GM13977 (cell line): ENCODE data around the gene COX10.
"Not testable (repeated sequence)": the region's sequence is repeated elsewhere in the genome, so short reads cannot be mapped to it uniquely, and the experiment has no call there.

Experiments used
- DNase-seq: peaks from one replicate; pipeline ENCODE4 v3.0.0; 2012; ENCODE audit warnings: low spot score
- CTCF ChIP-seq: IDR thresholded peaks from 2 replicates; pipeline ENCODE4 v1.5.1; 2012; ENCODE audit warnings: mild to moderate bottlenecking, control low read depth; ENCODE audit not compliant: insufficient read depth; ENCODE audit errors: extremely low read depth, missing control alignments
- in situ Hi-C: fragments of 300-500 bp; cut with MboI; formaldehyde crosslinking; loops from one replicate; pipeline ENCODE4 v1.12.0; 2022; ENCODE audit warnings: low sequenced_read_pairs, low pct_unique_long_range_greater_than_20kb, mixed read lengths, inconsistent platforms; ENCODE audit not compliant: unreplicated experiment

COX10 gene

GRCh38 chr17:14161419-14161818, 92.1 kb downstream of the COX10 start:
- DNase-seq = no peak
- in situ Hi-C loops = no loop called here
- no peak for TF ChIP-seq CTCF

DNA sequence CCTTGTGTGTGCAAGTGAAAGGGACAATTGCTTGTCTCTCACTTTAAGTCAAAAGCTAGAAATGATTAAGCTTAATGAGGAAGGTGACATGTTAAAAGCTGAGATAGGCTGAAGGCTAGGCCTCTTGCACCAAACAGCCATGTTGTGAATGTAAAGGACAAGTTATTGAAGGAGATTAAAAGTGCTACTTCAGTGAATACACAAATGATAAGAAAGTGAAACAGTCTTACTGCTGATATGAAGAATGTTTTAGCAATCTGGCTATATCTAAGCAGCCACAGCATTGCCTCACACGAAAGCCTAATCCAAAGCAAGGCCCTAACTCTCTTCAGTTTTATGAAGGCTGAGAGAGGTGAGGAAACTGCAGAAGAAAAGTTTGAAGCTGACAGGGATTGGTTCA, 96.3 kb downstream of the COX10 start:
- in situ Hi-C loops = no loop called here
- no peak for DNase-seq
- no peak for TF ChIP-seq CTCF

DNA sequence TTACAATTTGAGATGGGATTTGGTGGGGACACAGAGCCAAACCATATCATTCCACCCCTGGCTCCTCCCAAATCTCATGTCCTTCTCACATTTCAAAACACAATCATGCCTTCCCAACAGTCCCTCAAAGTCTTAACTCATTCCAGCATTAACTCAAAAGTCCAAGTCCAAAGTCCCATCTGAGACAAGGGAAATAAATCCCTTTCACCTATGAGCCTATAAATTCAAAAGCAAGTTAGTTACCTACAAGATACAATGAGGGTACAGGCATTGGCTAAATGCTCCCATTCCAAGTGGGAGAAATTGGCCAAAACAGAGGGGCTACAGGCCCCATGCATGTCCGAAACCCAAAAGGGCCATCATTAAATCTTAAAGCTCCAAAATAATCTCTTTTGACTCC, 98.5 kb downstream of the COX10 start:
- DNase-seq, in situ Hi-C loops: not testable (repeated sequence)

DNA sequence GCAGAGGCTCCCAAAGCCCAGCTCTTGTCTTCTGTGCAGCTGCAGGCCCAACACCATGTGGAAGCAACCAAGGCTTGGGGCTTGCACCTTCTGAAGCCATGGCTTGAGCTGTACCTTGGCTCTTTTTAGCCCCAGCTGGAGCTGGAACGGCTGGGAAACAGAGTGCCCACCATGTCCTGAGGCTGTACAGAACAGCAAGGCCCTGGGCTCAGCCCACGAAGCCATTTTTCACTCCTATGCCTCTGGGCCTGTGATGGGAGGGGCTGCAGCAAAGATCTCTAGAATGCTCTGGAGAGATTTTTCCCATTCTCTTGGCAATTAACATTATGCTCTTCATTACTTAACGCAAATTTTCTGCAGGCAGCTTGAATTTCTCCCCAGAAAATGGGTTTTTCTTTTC, 99.3 kb downstream of the COX10 start:
- DNase-seq = no peak
- TF ChIP-seq CTCF = no peak
- in situ Hi-C loops = no loop called here

- no peak for TF ChIP-seq CTCF
- in situ Hi-C loops = no loop called here
Observed at GRCh38 chr17:14169287-14169686, 100.0 kb downstream of the COX10 start.

DNA sequence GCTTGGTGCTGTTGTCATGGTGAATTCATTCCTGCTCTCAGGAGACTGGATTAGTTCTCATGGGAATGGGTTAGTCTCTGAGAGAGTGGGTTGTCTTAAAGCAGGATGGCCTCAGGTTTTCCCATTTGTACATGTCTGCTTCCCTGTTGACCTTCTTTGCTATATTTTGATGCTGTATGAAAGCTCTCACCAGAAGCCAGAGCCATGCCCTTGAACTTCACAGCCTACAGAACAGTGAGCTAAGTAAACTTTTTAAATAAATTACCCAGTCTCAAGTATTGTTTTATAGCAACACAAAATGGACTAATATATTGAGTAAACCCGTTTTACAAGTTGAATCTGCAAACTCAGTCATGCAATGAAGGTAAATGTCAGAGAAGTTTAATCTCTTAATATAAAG, 100.6 kb downstream of the COX10 start:
- in situ Hi-C loops = no loop called here
- TF ChIP-seq CTCF = no peak

More at GRCh38 chr17:14169287-14169686, 100.0 kb downstream of the COX10 start:
- DNase-seq = no peak

DNA sequence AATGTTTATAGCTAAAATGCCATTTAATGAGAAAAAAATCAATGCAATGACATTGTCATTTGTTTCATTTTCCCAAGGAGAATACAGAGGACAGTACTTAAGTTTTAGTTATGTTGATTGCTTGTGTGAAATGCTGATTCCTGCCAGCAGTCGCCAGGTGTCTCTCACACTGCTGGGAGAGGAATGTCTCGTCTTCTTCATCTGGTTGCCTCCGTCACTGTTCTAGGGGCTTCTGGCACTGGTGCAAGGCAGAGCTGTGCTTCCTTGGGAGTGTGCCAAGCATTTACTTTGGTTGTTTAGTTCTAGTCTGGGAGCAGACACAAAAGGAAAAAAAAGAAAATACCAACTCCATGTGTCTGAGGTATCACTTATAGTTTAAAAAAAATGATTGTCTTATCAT, 107.7 kb downstream of the COX10 start:
- DNase-seq, in situ Hi-C loops: not testable (repeated sequence)

More for the DNA sequence above, 100.6 kb downstream of the COX10 start:
- no peak for DNase-seq

- DNase-seq, in situ Hi-C loops: not testable (repeated sequence)
Observed at GRCh38 chr17:14177801-14178200, 108.5 kb downstream of the COX10 start.

DNA sequence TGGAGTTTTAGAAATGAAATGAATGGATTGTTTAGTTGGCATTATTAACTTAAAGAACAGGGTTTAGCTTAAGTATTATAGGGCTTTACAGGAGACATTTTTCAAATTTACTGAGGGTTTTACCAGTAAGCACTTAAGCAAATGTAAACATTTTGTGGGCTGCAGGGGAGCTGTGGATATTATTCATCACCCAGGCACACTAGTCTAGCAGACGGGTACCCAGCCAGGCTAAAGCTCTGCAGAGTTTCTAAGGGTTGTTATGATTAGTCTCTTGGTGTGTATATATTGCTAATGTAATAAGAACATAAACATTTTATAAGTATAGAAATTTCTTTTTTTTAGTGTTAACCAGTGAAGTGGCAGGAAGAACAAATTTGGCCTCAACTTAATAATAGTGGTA, 110.6 kb downstream of the COX10 start:
- DNase-seq, in situ Hi-C loops: not testable (repeated sequence)

DNA sequence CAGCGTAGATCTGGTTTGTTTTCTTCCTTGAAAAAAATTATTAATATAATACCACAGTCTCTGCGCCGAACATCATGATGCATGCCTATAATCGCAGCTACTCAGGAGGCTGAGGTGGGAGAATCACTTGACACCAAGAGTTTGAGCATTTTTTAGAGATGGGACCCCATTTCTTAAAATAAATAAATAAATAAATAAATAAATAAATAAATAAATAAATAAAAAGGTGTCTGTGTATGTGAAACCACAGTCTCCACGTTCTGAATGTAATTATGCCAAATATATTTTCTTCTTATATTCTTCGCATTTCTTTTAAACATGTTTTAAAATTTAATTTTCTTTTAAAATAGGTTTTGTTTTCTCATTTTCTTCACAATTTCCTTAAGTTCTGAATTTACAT, 112.8 kb downstream of the COX10 start:
- in situ Hi-C loops, DNase-seq: not testable (repeated sequence)

- in situ Hi-C loops = not testable (repeated sequence)
Observed at GRCh38 chr17:14184536-14184935, 115.2 kb downstream of the COX10 start.

GRCh38 chr17:14186443-14186842, 117.1 kb downstream of the COX10 start:
- in situ Hi-C loops, DNase-seq: not testable (repeated sequence)

More at GRCh38 chr17:14184536-14184935, 115.2 kb downstream of the COX10 start:
- not testable (repeated sequence) for DNase-seq

DNA sequence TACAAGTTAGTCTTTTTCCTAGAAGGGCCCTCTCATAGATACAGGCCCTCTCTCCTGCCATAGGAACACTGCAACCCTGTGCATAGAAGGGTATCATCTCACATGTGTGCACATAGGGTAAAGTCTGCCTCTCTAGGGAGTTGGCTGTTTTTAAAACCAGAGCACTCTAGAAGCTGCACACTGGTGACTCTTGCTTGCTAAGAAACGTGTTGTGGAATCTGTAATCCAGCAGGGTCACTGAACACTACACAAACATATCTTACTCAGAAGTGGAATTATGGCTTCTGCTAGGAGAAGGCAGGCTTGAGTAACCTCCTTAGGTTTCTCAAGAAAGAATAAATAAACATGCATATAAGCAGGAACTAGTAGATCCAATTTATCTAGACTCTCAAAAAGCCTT, 121.5 kb downstream of the COX10 start:
- in situ Hi-C loops, DNase-seq: not testable (repeated sequence)
